K562 (cell line): ENCODE data around the gene SLC35E3. TPM values are rescaled to one million over a fixed set of nuclear protein-coding genes. Genes with fewer than 3 reads are reported as not detected.

Experiments
- ATAC-seq: fragments of 200-7000 bp; cut with Tn5 transposase; 3 replicates; pipeline ENCODE4 v1.9.1; 2020; ENCODE audit warnings: moderate library complexity
- BruUV-seq: library from RNA; stranded (reverse); fragments of 400-500 nt; replicated peaks from 2 replicates; lab custom pipeline; 2021; lab: Mats Ljungman, UMichigan
- CTCF ChIA-PET: fragments of 300-600 bp; formaldehyde crosslinking; extraction: SDS; loops from one replicate; lab custom pipeline; 2021; ENCODE audit warnings: low intra/inter-chr PET ratio; lab: Yijun Ruan, JAX
- POLR2A ChIA-PET: fragments of 300-600, 350-650 bp; sonication (Branson Sonifier 250); formaldehyde crosslinking; extraction: SDS; loops from one replicate; lab custom pipeline; 2021; ENCODE audit warnings: antibody characterized with exemption, inconsistent platforms; lab: Yijun Ruan, JAX
- DNase-seq, 4 experiments: peaks; one replicate each; pipeline versions ENCODE4 v3.0.0 to v3.0.0-alpha.2; 2011 to 2018; ENCODE audit warnings: low spot score in 3 of 4, mixed read lengths in 3 of 4; ENCODE audit errors: extremely low read depth in 1 of 4
- FAIRE-seq: peaks from 2 replicates; lab custom pipeline; 2011; peaks lifted over from hg19 to GRCh38; lab: Jason Lieb, UNC
- H2AFZ ChIP-seq: 2 replicates; pipeline ENCODE4 v1.6.0; 2011; ENCODE audit warnings: low read depth, low read length, control low read depth, inconsistent platforms
- H3K27ac ChIP-seq: fragments of 200-600 bp; 3 replicates; pipeline ENCODE4 v1.8.0; 2011; ENCODE audit warnings: low read depth, mild to moderate bottlenecking, control low read depth, inconsistent platforms, low read length, moderate library complexity, mixed read lengths; ENCODE audit errors: extremely low read depth
- H3K27me3 ChIP-seq, 2 experiments: fragments of 300-600 bp in 1 of 2; 2 replicates in 1 of 2; 3 replicates in 1 of 2; pipeline versions ENCODE4 v1.6.0 to v1.8.0; 2011; ENCODE audit warnings: inconsistent platforms in 2 of 2, low read length in 2 of 2, mild to moderate bottlenecking in 1 of 2, mixed read lengths in 1 of 2, moderate library complexity in 1 of 2; ENCODE audit not compliant: control insufficient read depth in 2 of 2, insufficient read depth in 2 of 2
- H3K36me3 ChIP-seq: fragments of 300-600 bp; 3 replicates; pipeline ENCODE4 v1.8.0; 2011; ENCODE audit warnings: mild to moderate bottlenecking, low read length, inconsistent platforms; ENCODE audit not compliant: control insufficient read depth, insufficient read depth
- H3K4me1 ChIP-seq, 2 experiments: fragments of 200-600 bp in 1 of 2; replicated peaks in 1 of 2; 2 replicates in 1 of 2; 3 replicates in 1 of 2; pipeline versions ENCODE4 v1.5.1 to v1.8.0; 2011; ENCODE audit warnings: inconsistent platforms in 2 of 2, low read length in 2 of 2, mild to moderate bottlenecking in 1 of 2, mixed read lengths in 1 of 2, moderate library complexity in 1 of 2; ENCODE audit not compliant: control insufficient read depth in 2 of 2, insufficient read depth in 2 of 2
- H3K4me2 ChIP-seq: 2 replicates; pipeline ENCODE4 v1.6.1; 2011; ENCODE audit warnings: low read length, control low read depth, inconsistent platforms, mixed read lengths; ENCODE audit not compliant: insufficient read depth
- H3K4me3 ChIP-seq: fragments of 200-600 bp; sonication (generic), shearing (Covaris generic); 2 replicates; pipeline ENCODE4 v1.5.1; 2016; ENCODE audit warnings: control low read depth, inconsistent platforms
- H3K79me2 ChIP-seq: fragments of 200-600 bp; 3 replicates; pipeline ENCODE4 v1.8.0; 2011; ENCODE audit warnings: low read length, inconsistent platforms; ENCODE audit not compliant: control insufficient read depth, insufficient read depth
- H3K9ac ChIP-seq, 2 experiments: 2 replicates each; pipeline versions ENCODE4 v1.6.0 to v1.6.1; 2011; ENCODE audit warnings: low read depth in 2 of 2, low read length in 2 of 2, control low read depth in 1 of 2, inconsistent platforms in 1 of 2, mild to moderate bottlenecking in 1 of 2, mixed read lengths in 1 of 2; ENCODE audit not compliant: insufficient read depth in 1 of 2
- H3K9me1 ChIP-seq: one replicate; pipeline ENCODE4 v1.6.0; 2011; ENCODE audit warnings: inconsistent platforms, mild to moderate bottlenecking, low read length, moderate library complexity; ENCODE audit not compliant: control insufficient read depth, insufficient read depth
- H3K9me3 ChIP-seq: replicated peaks from 2 replicates; pipeline ENCODE4 v1.5.1; 2011; ENCODE audit warnings: low read depth, low read length, inconsistent platforms; ENCODE audit not compliant: control insufficient read depth, insufficient read depth
- H4K20me1 ChIP-seq: replicated peaks from 2 replicates; pipeline ENCODE4 v1.6.1; 2011; ENCODE audit warnings: low read length, inconsistent platforms, mixed read lengths; ENCODE audit not compliant: control insufficient read depth, insufficient read depth
- EGR1 ChIP-seq: fragments of 450-650 bp; conservative IDR thresholded peaks from 2 replicates; pipeline ENCODE4 v1.6.1; 2017; ENCODE audit warnings: mild to moderate bottlenecking
- ELF4 ChIP-seq: fragments of 450-650 bp; formaldehyde crosslinking; IDR thresholded peaks from 2 replicates; pipeline ENCODE4 v1.4.0; 2022; ENCODE audit warnings: missing genetic modification characterization
- FOSL1 ChIP-seq: fragments of 200-800 bp; sonication (Bioruptor generic); conservative IDR thresholded peaks from 2 replicates; pipeline ENCODE4 v1.6.1; 2016; ENCODE audit warnings: missing genetic modification characterization, missing compliant biosample characterization
- FOXO4 ChIP-seq: fragments of 450-650 bp; formaldehyde crosslinking; IDR thresholded peaks from 2 replicates; pipeline ENCODE4 v1.4.0; 2020; ENCODE audit warnings: mild to moderate bottlenecking, moderate library complexity
- GABPA ChIP-seq: fragments of 200-800 bp; sonication (Bioruptor generic); conservative IDR thresholded peaks from 2 replicates; pipeline ENCODE4 v1.6.1; 2016; ENCODE audit warnings: low read depth, missing genetic modification characterization, missing compliant biosample characterization
- ID3 ChIP-seq, 2 experiments: fragments of 250-450 bp in 1 of 2; fragments of 450-650 bp in 1 of 2; sonication (Bioruptor Pico) in 1 of 2; IDR thresholded peaks; 2 replicates each; pipeline versions ENCODE4 v1.6.1 to v1.8.0; 2016 to 2021; ENCODE audit warnings: mild to moderate bottlenecking in 2 of 2, moderate library complexity in 2 of 2, missing compliant biosample characterization in 1 of 2, missing genetic modification characterization in 1 of 2
- MXI1 ChIP-seq: IDR thresholded peaks from 2 replicates; pipeline ENCODE4 v1.6.1; 2011; ENCODE audit warnings: low read depth, mild to moderate bottlenecking, improper control_type of control experiment, low read length
- NCOA4 ChIP-seq: fragments of 450-650 bp; IDR thresholded peaks from 2 replicates; pipeline ENCODE4 v1.6.1; 2018; ENCODE audit warnings: mild to moderate bottlenecking; ENCODE audit not compliant: partially characterized antibody
- NFIX ChIP-seq: fragments of 250-450 bp; sonication (Bioruptor Pico); IDR thresholded peaks from 2 replicates; pipeline ENCODE4 v1.4.0; 2020; ENCODE audit warnings: low read depth, mild to moderate bottlenecking, moderate library complexity
- POLR2H ChIP-seq: IDR thresholded peaks from 2 replicates; pipeline ENCODE4 v1.6.1; 2016; ENCODE audit warnings: missing genetic modification characterization, low read depth, mild to moderate bottlenecking, control low read depth, missing compliant biosample characterization, moderate library complexity
- POU5F1 ChIP-seq: fragments of 150-350 bp; IDR thresholded peaks from 2 replicates; pipeline ENCODE4 v1.6.1; 2014; ENCODE audit warnings: borderline replicate concordance, low read length, low read depth, mild to moderate bottlenecking; ENCODE audit not compliant: partially characterized antibody
- PRDM10 ChIP-seq: fragments of 450-650 bp; IDR thresholded peaks from 2 replicates; pipeline ENCODE4 v1.6.1; 2018; ENCODE audit not compliant: partially characterized antibody
- SPI1 ChIP-seq: IDR thresholded peaks from 2 replicates; pipeline ENCODE4 v1.6.1; 2011; ENCODE audit warnings: low read depth, low read length, control low read depth, borderline replicate concordance
- XRCC5 ChIP-seq: fragments of 200-400 bp; formaldehyde crosslinking; IDR thresholded peaks from 2 replicates; pipeline ENCODE4 v1.6.1; 2017; ENCODE audit warnings: low read depth, mild to moderate bottlenecking, low read length
- YBX1 ChIP-seq: fragments of 450-650 bp; IDR thresholded peaks from 2 replicates; pipeline ENCODE4 v1.7.1; 2016; ENCODE audit warnings: mild to moderate bottlenecking
- ZNF217 ChIP-seq: sonication (generic); formaldehyde crosslinking; IDR thresholded peaks from 2 replicates; pipeline ENCODE4 v1.8.0; 2022; ENCODE audit warnings: mild to moderate bottlenecking, missing genetic modification reagents
- ZNF695 ChIP-seq: fragments of 450-650 bp; formaldehyde crosslinking; IDR thresholded peaks from 2 replicates; pipeline ENCODE4 v1.4.0; 2020; ENCODE audit warnings: mild to moderate bottlenecking, moderate library complexity
- ZNF696 ChIP-seq: fragments of 250-450 bp; sonication (Bioruptor Pico); conservative IDR thresholded peaks from 2 replicates; pipeline ENCODE4 v1.4.0; 2020; ENCODE audit warnings: mild to moderate bottlenecking, moderate library complexity
- ZSCAN29 ChIP-seq: fragments of 450-650 bp; IDR thresholded peaks from 2 replicates; pipeline ENCODE4 v1.6.1; 2017
- WGBS: fragments of 100-300 bp; shearing (Covaris generic); methylation state at CpG from one replicate; pipeline ENCODE4 v1.1.6; 2016; ENCODE audit warnings: low coverage, mixed read lengths; ENCODE audit not compliant: insufficient coverage; ENCODE audit errors: missing lambda C conversion rate; 5-methylcytosine and 5-hydroxymethylcytosine counted together
- in situ Hi-C: fragments of 300-500 bp; cut with MboI; formaldehyde crosslinking; loops from 4 replicates; pipeline ENCODE4 v1.15.0; 2018; ENCODE audit warnings: inconsistent platforms, mixed read lengths
- intact Hi-C: fragments of 100-400 bp; cut with micrococcal nuclease; formaldehyde crosslinking; loops from 2 replicates; pipeline ENCODE4 v1.14.2; 2022
- polyA plus RNA-seq, 8 experiments: library from polyadenylated mRNA; depleted of rRNA in 4 of 8; stranded (reverse) in 5 of 8; unstranded in 3 of 8; fragments of >200 nt; fragmentation: Nextera tagmentation in 2 of 8; fragmentation: Illumina TruSeq in 1 of 8; extraction: Ambion mirVana in 2 of 8; extraction: Trizol in 1 of 8; gene quantifications; 2 replicates each; pipeline versions ENCODE4 v1.2.1 to v1.2.3, GENCODE V29; 2011 to 2014; ENCODE audit warnings: inconsistent platforms in 1 of 8, missing spikeins in 1 of 8
- total RNA-seq, 7 experiments: library from RNA; depleted of rRNA in 6 of 7; stranded (reverse); fragments of >200 nt in 6 of 7; fragmentation: Illumina TruSeq in 2 of 7; extraction: Trizol in 2 of 7; gene quantifications; 2 replicates each; pipeline versions ENCODE4 v1.2.1 to v1.2.3, GENCODE V29; 2011 to 2021; ENCODE audit warnings: low replicate concordance in 1 of 7

Gene SLC35E3
- total and polyA plus RNA-seq, 9 of the 15 experiments (the other 6 are each of a cell fraction or from before 2014, with no cell fraction given): 1.2 to 5.9 (median 3.8) TPM

- intact Hi-C loops (no loop called here), in situ Hi-C loops (no loop called here)
- no TSS peak for BruUV-seq
- Histone ChIP-seq H3K79me2 (peaks cover 22% of the 10 kb centered on the region; the same call in 2 of the 3 replicates), H3K4me1 (no peaks in the 10 kb centered on the region), H3K9me1 (no peaks in the 10 kb centered on the region), H3K9ac (no peak overlapping the region), H3K27ac (no peak overlapping the region), H3K36me3 (peaks cover 92% of the 10 kb centered on the region), H3K9me3 (no peaks in the 10 kb centered on the region), H4K20me1 (no peaks in the 10 kb centered on the region), H3K27me3 (no peaks in the 10 kb centered on the region), H2AFZ (no peak overlapping the region), H3K4me3 (no peak overlapping the region), H3K4me2 (no peak overlapping the region)
- FAIRE-seq (peak; percentile 26), ATAC-seq (no peak), DNase-seq (no peak)
- 75% methylated on average over 3 of the region's 3 CpGs for WGBS
- ChIA-PET POLR2A (interaction anchor here (0.6 to 1.0 kb wide), 4 partner anchors 9 to 333 kb away, joined by 3 to 4 read pairs (median 3); no protein-coding TSS in a partner anchor), CTCF (no interaction called here)
- TF ChIP-seq ZNF695 (CRISPR knock-in tag) (no peak), FOSL1 (tag) (no peak), PRDM10 (no peak), MXI1 (no peak), XRCC5 (no peak), POU5F1 (no peak), SPI1 (no peak), EGR1 (no peak), ZSCAN29 (no peak), ZNF696 (CRISPR knock-in tag) (no peak), POLR2H (no peak), NFIX (no peak), ID3 (CRISPR knock-in tag; IDR thresholded peaks at IDR 0.05) (no peak), ID3 (tag; IDR thresholded peaks at IDR 0.05) (no peak), ELF4 (no peak), NCOA4 (no peak), YBX1 (no peak), FOXO4 (CRISPR knock-in tag) (no peak), GABPA (tag) (no peak), ZNF217 (CRISPR knock-in tag) (no peak)
Measured at GRCh38 chr12:68823696-68824095, 77.7 kb downstream of the SLC35E3 start.
